Ovary (tissue), 3 donors: Measurements from ENCODE around the gene ANK2.

Experiments
- CTCF ChIP-seq, 3 donors: fragments of 450-650 bp in 2 of 3; fragments of 200-600 bp in 1 of 3; IDR thresholded peaks; one replicate each; pipeline versions ENCODE4 v1.5.1 to v1.8.0; 2016 to 2022; ENCODE audit warnings: antibody characterized with exemption in 3 of 3, mild to moderate bottlenecking in 1 of 3
- EP300 ChIP-seq: sonication (generic); formaldehyde crosslinking; IDR thresholded peaks from one replicate; pipeline ENCODE4 v1.6.1; 2017; ENCODE audit warnings: antibody characterized with exemption
- POLR2A ChIP-seq: fragments of 450-650 bp; IDR thresholded peaks from one replicate; pipeline ENCODE4 v1.6.1; 2017; ENCODE audit warnings: antibody characterized with exemption, mild to moderate bottlenecking, moderate library complexity
- donor health status: DM: no; HTN: no; CAD: no.

DNA sequence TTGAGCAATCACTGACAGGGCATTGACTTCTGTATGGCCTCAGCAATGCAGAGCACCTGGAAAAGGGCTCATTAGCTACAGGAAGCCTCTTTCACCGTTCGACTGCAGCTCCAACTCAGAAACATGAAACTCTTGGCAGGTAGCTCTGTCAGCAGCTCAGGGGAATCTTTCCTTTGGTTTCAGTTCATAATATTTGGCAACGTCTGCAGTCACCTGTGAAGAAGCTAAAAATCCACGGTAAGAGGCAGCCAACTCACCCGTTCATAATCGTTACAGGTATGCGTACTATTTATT is 357.2 kb downstream of the ANK2 start:
- TF ChIP-seq EP300 (no peak), CTCF (IDR thresholded peaks at IDR 0.05) (no peak), POLR2A (no peak)
